ENCODE results near the gene ADARB2.

DNA sequence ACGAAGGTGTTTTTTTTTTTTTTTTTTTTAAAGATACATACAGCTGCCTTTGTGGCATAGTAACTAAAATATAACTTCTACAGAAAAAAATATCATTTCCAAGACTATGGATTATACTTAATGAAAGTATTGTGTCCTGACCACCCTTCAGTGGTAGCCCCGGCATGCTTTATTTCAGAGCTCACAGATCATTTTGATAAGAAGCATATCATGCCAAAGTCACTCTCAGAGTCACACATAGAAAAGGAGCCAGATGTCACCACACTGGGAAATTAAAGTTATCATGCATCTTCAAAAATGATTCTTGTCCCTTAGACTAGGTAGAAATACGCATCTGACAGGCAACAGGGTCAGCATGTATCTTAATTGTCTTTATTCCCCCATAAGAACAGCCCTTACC lies 3.0 kb downstream of the ADARB2 start:
- TF ChIP-seq POLR2A (IDR thresholded peaks at IDR 0.05) = no peak
- TF ChIP-seq, protein P1, sequence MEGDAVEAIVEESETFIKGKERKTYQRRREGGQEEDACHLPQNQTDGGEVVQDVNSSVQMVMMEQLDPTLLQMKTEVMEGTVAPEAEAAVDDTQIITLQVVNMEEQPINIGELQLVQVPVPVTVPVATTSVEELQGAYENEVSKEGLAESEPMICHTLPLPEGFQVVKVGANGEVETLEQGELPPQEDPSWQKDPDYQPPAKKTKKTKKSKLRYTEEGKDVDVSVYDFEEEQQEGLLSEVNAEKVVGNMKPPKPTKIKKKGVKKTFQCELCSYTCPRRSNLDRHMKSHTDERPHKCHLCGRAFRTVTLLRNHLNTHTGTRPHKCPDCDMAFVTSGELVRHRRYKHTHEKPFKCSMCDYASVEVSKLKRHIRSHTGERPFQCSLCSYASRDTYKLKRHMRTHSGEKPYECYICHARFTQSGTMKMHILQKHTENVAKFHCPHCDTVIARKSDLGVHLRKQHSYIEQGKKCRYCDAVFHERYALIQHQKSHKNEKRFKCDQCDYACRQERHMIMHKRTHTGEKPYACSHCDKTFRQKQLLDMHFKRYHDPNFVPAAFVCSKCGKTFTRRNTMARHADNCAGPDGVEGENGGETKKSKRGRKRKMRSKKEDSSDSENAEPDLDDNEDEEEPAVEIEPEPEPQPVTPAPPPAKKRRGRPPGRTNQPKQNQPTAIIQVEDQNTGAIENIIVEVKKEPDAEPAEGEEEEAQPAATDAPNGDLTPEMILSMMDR (IDR thresholded peaks at IDR 0.05) = no peak

Measured in testis (tissue), 2 donors.